Stimulated activated CD4-positive, alpha-beta T cell treated with anti-CD3 and anti-CD28 coated beads, Interleukin-15, amount 100 ng/mL, for 1 hour (primary cell): ENCODE results near the gene PPP1R8.
"Not testable (repeated sequence)": the region's sequence is repeated elsewhere in the genome, so short reads cannot be mapped to it uniquely, and the experiment has no call there.

Experiments used
- DNase-seq, 2 donors: peaks; one replicate each; pipeline ENCODE4 v3.0.0-alpha.2; 2020; ENCODE audit warnings: low read depth in 1 of 2, low spot score in 1 of 2

The PPP1R8 gene

DNA sequence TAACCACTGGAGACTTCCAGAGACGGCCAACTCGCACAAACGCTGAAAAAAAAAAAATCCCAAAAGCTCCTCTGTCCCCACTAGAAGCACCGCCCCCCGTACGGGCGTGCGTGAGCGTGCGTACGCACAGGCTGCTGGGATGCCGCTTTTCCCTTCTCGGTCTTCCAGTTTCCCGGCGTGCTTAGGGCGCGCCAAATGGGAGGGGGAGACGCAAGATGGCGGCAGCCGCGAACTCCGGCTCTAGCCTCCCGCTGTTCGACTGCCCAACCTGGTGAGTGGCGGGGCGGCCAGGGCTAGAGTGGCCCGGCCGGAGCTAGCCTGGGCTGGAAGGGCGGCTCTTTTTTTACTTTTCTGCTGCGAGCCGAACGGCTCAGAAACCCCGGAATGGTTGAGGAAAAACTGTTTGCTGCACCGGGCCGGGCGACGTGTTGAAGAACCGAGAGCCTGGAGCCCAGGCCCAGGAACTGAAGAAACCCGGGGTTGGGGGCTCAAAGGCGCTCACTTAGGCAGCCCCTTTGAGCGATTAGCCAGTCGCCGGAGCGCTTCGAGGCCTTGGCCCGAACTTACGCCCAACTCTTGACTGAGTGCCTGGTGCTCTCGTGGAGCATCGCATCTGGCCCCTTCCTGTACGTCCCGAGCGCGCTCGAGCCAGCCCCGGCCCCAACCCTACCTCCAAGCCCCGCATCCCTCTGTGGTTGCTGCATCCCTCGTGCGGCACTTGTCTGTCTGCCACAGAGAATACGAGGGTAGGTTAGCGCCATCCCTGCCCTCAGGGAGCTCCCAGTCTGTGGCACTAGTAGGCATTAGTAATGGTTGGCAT, at the start of gene PPP1R8:
Gene PPP1R8 (plus strand): TSS at position 162 of the 820 bp plus-strand sequence. CDS start 54 bp downstream, at position 216.
- peak; percentile 77 to 82 for DNase-seq

DNA sequence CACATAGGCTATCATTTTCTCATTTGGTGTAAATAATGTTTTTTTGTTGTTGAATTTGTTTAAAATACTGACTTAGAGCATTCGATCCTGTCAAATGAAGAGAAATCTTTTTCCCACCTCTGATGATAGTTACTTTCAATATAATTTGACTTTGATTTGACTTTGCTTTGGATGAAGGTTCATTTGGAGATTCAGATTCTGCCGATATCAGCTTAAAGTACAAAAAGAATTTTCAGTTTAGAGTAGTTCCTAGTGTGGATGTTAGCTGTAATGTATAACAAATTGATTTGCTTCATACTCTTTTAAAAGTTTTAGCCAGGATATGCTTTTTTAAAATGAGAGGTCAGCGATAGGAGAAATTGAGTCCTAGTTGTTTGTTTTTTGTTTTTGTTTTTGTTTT, 47.6 kb upstream of the PPP1R8 start:
- no peak for DNase-seq

DNA sequence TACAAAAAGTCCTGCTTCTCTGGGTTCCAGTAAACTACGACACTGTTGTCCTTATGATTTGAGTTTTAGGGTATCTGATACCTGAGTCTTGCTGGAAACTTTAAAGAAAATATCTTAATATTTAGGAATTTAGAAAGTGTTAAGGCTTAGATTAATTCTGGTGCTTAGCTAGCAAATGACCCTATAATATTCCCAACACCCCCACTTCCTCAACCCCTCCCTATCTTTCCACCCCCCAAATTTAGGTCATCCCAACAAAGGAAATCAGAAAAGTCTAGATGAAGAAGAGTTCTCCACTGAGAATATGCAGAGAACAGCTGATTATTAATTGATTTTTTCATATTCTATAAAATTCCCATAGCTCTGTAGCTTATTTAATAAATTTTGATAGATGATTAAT, 45.9 kb upstream of the PPP1R8 start:
- no peak for DNase-seq

DNA sequence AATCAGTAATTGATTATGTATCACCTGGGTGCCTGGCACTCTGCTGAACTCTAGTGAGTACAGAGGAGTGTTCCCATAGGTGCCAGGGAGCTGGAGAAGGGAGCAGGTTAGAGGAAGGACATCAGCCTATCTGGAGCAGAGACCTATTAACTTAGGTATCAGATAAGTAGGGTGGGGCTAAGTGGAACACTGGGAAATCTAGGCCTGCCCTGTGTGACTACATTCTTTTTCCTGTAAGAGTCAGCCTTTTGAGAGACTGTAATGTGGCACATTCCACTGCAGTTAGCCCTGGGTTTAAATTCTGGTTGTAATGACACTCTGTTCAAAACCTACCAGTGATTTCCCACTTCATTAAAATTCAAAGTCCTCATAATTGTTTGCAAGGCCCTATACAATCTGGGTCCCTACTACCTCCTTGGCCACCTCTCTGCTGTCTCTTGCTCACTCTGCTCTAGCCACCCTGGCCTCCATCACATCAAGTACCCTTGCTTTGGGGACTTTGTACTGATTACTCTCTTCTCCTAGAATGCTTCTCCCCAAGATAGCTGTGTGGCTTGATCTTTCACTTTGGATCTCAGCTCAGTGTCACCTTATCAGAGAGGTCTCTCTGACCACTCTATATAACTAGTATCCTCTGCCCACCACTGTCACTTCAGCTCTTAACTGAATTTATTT, 44.7 kb upstream of the PPP1R8 start:
- DNase-seq = no peak

DNA sequence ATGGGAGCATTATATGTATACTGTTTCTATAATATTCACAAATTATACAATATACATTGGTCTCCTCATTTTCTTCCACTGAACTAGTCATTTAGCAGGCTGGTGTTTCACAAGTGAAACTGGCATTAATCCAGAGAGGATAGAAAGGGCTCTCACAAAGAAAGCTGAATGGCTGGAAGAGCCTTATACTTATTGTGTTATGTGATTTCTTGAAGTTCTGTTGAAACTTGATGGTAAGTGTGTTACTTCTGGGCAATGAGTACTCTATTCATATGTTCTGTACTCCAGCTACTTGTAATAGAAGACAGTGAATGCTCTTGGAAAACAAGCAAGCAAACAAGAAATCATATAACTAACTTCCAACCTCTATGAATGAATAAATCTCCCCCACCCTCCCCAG, 42.7 kb upstream of the PPP1R8 start:
- no peak for DNase-seq

DNA sequence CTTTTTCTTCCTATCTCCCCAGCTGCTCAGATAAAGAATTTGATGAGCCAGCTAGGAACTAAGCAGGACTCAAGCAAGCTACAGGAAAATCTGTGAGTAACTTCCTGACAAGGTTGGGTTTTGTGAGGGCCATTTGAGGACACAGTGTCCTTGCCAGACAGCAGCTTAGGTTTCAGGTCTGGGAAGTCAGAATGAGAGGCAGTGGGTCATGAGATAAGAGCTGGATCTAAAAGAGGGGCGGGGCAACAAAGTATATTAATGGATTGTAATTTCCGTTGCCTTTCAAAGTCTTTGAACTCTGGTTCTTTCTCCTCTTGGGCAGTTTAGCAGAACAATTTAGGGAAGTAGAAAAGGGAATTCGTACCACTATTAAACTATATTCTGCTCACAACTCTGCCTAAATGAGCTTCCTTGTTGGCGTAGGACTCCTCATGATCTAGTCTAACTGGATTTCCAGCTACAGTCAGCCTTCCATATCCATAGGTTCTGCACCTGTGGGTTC, 41.0 kb upstream of the PPP1R8 start:
- no peak for DNase-seq

DNA sequence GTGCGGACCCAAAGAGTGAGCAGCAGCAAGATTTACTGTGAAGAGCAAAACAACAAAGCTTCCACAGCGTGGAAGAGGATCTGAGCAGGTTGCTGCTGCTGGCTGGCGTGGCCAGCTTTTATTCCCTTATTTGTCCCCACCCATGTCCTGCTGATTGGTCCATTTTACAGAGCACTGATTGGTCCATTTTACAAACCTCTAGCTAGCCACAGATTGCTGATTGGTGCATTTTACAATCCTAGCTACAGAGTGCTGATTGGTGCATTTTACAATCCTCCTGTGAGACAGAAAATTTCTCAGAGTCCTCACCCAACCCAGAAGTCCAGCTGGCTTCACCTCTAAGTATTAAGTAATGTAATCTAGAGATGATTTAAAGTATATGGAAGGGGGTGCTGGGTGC, 40.3 kb upstream of the PPP1R8 start:
- not testable (repeated sequence) for DNase-seq

DNA sequence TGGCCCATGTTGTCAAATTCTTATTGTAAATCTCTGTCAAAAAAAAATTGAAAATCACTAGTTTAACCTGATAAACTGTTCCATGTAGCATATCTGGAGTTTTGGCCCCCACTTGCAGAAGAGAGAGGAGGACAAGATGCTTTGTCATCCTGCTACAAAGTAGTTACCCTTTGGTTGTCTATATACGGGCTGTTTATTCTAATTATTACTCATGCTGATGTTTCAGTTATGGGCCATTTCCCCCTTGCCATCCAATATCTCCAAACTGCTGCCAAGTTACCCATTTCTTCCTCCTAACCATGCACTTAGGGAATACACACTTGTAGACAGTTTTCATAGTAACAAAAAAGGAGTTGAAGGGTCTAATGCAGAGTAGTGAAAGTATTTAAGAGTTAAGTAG, 35.0 kb upstream of the PPP1R8 start:
- no peak for DNase-seq

DNA sequence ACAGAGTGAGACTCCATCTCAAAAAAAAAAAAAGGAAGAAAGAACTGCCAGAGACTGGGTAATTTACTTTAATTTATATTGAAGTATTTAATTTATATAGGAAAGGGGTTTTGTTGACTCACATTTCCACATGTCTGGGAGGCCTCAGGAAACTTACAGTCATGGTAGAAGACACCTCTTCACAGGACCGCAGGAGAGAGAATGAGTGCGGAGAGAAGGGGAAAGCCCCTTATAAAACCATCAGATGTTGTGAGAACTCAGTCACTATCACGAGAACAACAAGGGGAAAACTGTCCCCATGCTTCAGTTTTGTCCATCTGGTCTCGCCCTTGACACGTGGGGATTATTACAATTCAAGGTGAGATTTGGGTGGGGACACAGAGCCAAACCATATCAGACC, 25.8 kb upstream of the PPP1R8 start:
- DNase-seq = no peak

DNA sequence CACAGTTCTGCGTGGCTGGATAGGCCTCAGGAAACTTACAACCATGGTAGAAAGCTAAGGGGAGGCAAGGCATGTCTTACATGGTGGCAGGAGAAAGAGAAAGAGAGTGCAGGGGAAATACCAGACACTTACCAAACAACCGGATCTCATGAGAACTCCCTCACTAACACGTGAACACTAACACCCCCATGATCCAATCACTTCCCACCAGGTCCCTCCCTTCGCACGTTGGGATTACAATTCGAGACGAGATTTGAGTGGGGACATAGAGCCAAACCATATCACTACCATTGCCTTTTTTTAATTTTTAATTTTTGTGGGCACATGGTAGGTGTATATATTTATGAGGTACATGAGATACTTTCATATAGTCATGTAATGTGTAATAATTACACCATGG, 23.8 kb upstream of the PPP1R8 start:
- no peak for DNase-seq

DNA sequence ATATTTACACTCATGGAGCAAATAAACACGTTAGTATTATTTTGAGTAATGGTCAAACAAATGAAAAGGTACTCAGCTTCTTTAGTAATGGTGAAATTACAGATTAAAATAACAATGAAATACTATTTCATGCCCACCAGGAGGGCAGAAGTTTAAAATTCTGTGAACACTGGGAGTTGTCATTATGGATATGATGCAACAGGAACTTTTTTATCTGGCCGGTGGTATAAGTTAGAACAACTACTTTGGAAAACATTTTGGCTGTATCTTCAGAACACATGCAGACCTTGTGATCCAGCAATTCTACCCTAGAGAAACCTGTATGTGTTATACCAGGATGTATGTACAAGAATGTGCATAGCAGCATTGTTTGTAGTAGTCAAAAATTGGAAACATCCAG, 23.2 kb upstream of the PPP1R8 start:
- DNase-seq = no peak

DNA sequence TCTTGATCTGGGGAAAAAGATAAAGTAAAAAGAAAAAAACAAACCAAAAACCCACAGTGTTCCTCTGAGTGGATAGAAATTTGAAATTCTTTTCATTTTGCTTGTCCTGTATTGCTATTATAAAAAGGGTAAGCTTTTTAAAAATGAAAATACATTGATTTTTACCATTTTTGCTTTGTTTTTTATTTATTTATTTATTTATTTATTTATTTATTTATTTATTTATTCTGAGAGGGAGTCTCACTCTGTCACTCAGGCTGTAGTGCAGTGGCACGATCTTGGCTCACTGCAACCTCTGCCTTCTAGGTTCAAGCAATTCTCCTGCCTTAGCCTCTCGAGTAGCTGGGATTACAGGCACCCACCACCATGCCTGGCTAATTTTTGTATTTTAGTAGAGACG, 22.5 kb upstream of the PPP1R8 start:
- DNase-seq = not testable (repeated sequence)

DNA sequence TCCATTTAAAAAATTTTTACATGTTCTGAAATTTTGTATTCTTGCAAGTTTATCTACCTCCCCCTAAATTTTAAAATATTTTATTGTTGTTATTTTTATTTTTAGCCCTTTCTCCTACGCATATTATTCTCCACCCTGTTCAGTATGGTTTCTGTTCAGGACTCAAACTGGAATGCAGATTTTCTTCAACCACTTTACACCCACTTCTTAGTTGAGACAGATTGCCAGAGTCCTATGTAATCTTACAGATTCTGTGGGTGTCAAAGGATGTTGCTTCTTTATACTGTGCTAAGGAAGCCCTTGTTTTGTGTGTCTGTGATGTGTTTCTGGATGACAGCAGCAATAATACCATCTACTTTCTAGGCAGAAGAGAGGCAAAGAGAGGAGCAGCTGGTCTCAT, 20.7 kb upstream of the PPP1R8 start:
- DNase-seq = no peak

DNA sequence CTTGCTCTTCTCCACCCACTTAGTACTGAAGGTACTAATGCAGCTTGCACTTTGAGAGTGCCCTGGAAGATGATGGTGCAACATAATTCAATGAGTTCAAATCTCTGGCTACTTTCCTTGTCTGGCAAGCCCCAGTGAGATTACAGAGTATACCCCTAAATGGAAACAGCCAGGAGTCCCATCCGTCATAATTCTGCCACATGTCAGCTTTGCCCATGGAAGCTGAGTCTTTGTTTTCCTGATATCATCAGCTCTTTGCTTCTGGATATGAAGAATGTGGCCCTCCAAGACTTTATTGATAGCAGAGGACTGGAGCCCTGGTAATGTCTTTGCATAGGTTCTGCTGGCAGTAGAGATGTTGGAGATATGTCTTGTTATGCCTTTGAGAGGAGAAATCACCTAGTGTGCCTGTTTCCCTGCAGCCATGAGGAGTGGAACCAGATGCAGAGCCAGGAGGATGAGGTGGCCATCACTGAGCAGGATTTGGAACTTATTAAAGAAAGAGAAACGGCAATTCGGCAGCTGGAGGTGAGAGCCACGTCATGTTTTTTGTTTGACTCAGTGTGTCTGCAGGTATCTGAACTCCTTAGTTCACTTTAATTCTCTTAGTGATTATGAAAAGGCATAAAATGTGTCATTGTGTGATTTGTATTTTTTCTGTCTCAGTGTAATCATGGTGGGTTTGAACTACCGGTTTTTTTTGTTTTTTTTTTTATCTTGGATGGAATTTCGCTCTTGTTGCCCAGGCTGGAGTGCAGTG, 18.7 kb upstream of the PPP1R8 start:
- no peak for DNase-seq

DNA sequence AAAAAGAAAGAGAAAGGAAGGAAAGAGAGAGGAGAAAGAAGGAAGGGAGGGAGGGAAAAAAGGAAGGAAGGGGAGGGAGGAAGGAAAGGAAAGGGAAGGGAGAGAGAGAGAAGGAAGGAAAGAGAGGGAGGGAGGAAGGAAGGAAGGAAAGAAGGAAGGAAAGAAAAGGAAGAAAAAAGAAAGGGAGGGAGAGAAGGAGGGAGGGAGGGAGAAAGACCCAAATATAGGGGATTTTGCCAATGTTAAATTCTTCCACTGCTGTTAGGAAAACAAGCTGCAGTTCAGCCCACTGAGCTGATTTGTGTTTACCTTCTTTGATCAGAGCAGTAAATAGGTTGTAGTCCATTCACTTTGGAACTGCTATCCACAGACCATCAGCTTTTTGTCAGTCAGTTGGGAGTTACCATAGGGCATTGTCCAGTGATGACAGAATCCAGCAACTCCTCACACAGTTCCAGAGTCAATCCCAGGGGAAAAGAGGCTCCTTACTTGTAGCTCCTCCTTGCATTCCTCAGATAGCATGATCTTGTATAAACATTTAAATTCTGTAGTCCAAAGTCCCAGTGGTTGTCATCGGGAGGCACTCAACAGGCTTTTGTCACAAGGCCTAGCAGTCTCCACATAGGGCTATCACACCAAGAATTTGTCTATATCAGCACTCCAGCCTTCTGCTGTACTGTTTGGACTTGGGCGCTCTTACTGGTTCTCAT, 13.5 kb upstream of the PPP1R8 start:
- DNase-seq = no peak

DNA sequence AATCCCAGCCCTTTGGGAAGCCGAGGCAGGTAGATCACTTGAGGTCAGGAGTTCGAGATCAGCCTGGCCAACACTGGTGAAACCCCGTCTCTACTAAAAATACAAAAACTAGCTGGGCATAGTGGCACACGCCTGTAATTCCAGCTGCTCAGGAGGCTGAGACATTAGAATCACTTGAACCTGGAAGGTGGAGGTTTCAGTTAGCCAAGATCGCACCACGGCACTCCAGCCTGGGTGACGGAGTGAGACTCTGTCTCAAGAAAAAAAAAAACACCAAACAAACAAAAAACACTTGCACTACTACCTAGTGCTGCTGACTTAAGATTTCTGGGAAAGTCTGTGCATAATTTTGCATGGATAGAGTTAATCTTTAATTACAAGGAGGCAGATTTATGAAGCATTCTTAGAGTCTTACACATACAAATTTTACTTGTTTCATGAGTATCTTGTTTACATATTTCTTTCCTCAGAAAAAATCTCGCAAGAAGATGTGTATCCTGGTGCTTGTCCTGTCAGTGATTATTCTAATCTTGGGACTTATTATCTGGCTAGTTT, 8.7 kb upstream of the PPP1R8 start:
- DNase-seq = no peak

DNA sequence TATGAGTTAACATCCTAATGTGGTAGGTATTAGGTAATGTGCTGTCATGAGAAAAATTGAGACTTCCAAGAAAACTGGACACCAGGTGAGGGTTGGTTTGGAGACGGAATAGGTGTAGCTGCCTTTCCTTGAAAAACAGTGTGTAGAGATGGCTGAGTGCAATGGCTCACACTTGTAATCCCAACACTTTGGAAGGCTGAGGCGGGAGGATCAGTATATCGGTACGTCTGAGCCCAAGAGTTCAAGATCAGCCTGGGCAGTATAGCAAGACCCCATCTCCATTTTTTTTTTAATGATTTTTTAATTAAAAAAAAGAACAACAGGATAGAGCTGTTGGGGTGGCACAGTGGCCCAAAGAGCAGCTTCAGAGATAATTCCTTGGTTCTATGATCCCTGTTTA, 6.8 kb upstream of the PPP1R8 start:
- DNase-seq = no peak

DNA sequence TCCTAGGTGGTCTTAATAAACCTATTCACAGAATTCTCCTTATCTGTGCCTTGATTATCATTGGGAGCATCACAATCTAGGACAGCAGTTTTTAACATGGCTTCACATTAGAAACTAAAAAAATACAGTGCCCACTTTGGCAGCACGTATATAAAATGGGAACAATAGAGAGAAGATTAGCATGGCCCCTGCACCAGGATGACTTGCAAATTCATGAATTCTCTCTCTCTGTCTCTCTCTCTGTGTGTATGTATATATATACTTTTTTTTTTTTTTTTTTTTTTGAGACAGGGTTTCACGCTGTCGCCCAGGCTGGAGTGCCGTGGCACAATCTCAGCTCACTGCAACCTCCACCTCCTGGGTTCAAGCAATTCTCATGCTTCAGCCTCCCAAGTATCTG, 6.2 kb upstream of the PPP1R8 start:
- DNase-seq = no peak

DNA sequence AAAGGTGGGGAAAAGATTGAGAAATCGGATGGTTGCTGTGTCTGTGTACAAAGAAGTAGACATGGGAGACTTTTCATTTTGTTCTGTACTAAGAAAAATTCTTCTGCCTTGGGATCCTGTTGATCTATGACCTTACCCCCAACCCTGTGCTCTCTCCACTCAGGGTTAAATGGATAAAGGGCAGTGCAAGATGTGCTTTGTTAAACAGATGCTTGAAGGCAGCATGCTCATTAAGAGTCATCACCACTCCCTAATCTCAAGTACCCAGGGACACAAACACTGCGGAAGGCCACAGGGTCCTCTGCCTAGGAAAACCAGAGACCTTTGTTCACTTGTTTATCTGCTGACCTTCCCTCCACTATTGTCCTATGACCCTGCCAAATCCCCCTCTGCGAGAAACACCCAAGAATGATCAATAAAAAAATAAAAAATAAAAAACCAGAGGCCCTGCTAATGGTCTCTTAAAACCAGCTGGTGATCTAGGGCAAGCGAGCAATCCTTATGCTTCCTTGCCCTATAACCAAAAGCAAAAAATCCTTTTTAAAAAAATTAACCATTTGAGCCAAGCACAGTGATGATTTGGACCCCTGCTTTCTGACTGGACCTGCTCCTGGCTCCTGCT, 1.1 kb upstream of the PPP1R8 start:
- DNase-seq = not testable (repeated sequence)
